Dedifferentiated amniotic fluid mesenchymal stem cell (primary cell): ENCODE data around the gene ZNF365.
"Not testable (repeated sequence)": the region's sequence is repeated elsewhere in the genome, so short reads cannot be mapped to it uniquely, and the experiment has no call there.

Experiments
- DNase-seq: peaks from one replicate; pipeline ENCODE4 v3.0.0-alpha.2; 2016; ENCODE audit errors: extremely low spot score

Gene ZNF365

GRCh38 chr10:62377966-62378365 lies 3.8 kb downstream of the ZNF365 start:
- no peak for DNase-seq

DNA sequence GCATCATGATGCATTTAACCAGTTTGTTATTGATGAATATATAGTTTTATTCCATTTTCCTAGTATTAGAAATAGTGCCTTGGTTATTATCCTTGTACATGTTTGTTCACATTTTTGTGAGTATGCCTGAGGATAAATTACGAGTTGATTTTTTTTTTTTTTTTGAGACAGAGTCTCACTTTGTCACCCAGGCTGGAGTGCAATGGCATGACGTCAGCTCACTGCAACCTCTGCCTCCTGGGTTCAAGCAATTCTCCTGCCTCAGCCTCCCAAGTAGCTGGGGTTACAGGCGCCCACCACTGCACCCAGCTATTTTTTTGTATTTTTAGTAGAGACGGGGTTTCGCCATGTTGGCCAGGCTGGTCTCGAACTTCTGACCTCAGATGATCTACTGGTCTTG lies 4.7 kb downstream of the ZNF365 start:
- DNase-seq = not testable (repeated sequence)

GRCh38 chr10:62379394-62379793 lies 5.2 kb downstream of the ZNF365 start:
- no peak for DNase-seq

DNA sequence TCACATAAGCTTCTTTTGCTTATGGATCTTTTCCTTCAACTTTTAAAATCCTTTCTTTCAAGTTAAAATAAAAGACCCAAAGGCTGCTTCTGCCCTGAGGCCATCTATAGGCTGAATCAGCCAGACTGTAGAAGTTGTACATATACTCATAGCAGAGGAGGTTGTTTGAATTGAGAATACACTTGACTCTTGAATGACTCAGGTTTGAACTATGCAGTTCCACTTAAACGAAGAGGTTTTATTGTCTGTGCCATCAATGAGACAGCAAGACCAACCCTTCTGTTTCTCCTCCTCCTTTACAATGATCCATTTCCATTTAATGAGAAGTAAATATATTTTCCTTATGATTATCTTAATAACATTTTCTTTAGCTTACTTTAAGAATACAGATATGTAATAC lies 5.8 kb downstream of the ZNF365 start:
- DNase-seq = peak; percentile 51

GRCh38 chr10:62381385-62382102 lies 7.4 kb downstream of the ZNF365 start:
- no peak for DNase-seq

- no peak for DNase-seq
Measured at GRCh38 chr10:62382831-62383230, 8.7 kb downstream of the ZNF365 start.

DNA sequence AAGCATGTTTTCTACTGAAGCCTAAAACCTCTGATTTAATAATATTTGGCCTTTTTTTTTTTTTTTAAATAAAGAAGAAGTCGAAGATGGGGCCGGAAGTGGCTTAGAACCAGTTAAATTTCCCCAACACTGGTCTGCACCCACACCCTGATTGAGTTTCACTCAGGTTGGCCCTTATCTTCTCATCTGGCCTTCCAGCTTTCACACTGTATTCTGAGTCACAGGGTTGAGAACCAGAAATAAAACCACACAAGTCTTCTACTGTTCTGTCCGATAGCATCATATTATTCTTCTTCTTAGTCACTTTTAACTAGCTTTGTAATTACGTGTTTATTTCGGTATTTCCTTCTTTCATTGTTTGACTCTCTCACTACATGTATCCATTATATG lies 9.9 kb downstream of the ZNF365 start:
- DNase-seq = peak; percentile 79

GRCh38 chr10:62384447-62385081 lies 10.4 kb downstream of the ZNF365 start:
- DNase-seq = no peak

- no peak for DNase-seq
Measured at GRCh38 chr10:62386356-62387320, 12.5 kb downstream of the ZNF365 start.

GRCh38 chr10:62388328-62388727 lies 14.2 kb downstream of the ZNF365 start:
- no peak for DNase-seq

GRCh38 chr10:62390497-62391176 lies 16.5 kb downstream of the ZNF365 start:
- no peak for DNase-seq

DNA sequence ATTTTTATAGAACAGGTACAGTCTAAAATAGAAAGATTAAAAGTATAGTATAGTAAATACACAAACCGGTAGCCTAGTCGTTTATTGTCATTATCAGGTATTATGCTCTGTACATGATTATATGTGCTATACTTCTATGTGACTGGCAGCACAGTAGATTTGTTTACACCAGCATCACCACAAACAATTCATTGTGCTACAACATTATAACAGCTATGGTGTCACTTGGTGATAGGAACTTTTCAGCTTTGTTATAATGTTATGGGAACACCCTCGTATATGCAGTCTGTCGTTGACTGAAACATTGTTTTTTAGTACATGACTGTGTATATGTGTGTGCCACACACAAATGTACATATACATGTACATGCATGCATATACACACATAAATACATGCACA lies 19.1 kb downstream of the ZNF365 start:
- DNase-seq = no peak

GRCh38 chr10:62394556-62395018 lies 20.4 kb downstream of the ZNF365 start:
- DNase-seq = no peak

- no peak for DNase-seq
Measured at GRCh38 chr10:62395892-62396291, 21.7 kb downstream of the ZNF365 start.

DNA sequence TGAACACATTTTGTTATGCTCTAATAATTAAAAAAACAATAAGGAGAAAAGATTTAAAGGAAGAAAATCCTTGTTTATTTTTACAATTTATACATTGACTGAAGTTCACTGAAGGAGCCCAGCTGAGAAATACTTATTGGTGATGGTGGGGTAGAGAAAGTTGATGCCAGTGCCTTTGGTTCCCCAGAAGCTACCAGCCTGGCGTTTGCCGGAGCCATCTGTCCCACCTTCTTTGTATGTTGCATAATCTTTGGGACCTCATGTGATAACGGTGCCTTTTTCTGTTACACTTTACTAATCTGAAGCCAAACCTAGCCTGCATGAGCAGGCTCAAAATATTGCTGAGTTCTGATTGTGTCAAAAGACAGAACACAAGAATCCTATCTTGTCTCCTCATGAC lies 22.7 kb downstream of the ZNF365 start:
- no peak for DNase-seq

- no peak for DNase-seq
Measured at GRCh38 chr10:62399211-62399610, 25.0 kb downstream of the ZNF365 start.

DNA sequence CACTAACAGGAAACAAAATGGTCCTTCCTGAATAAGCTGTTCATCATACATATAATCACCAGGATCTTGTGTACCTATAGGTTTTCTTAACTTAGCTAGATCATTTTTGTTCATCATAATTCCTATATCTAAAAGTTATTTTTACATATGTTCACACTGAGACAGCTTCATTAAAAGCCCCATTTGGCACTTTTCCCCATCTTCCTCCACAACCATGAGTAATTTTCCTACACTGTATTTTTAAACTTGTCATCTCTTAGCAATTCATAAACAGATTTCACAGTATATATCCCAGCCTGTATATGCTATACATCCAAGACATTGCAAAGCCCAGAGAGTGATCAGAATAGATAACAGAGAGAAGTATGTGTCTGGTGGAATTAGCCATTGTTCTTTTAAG lies 28.3 kb downstream of the ZNF365 start:
- no peak for DNase-seq

- not testable (repeated sequence) for DNase-seq
Measured at GRCh38 chr10:62410528-62410927, 36.4 kb downstream of the ZNF365 start.

GRCh38 chr10:62410934-62411333 lies 36.8 kb downstream of the ZNF365 start:
- DNase-seq = not testable (repeated sequence)

DNA sequence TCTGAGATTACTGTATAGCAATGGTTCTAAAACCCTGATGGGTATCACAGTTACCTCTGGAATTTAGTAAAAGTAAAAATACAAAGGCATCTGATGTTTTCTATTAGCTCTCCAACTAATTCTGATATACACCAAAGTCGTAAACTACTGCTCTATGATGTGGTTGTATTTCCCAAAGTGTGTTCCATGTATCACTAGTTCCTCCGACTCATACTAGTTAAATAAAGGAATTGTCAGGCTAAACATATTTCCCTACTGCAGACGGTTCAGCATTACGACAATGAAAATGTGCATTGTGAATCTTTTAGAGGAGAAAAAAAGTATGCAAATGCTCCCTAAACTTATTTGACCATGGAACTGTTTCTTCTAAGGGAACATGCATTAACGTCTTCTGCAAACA lies 38.9 kb downstream of the ZNF365 start:
- DNase-seq = no peak

DNA sequence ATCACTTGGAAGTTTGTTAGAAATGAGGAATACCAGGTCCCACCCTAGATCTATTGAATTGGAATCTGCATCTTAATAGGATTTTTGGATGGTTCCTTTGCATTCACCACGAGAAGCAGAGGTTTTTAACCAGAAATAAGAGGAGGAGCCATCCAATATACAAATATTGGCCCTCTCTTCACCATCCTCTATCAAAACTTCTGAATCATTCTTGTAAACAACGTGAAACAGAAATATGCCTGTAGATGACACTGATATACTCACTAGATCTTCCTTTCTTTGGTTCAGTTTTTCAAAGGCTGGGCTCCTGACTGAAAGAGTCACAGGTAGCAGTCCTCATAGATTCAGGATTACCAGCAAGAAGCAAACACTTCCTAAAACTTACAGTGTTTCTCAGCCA lies 39.5 kb downstream of the ZNF365 start:
- no peak for DNase-seq

GRCh38 chr10:62414359-62414758 lies 40.2 kb downstream of the ZNF365 start:
- DNase-seq = no peak
